Measurements from ENCODE around the gene LSM14A. TPM values are rescaled to one million over a fixed set of nuclear protein-coding genes. Genes with fewer than 3 reads are reported as not detected.

The LSM14A gene
- total and polyA plus RNA-seq, 2 of the 8 experiments (the other 6 are each of a cell fraction or from before 2014, with no cell fraction given): 117 to 195 TPM

GRCh38 chr19:34218818-34219164 lies 46.5 kb downstream of the LSM14A start:
- Histone ChIP-seq H3K79me1 (ENCODE audit: low read depth, low read length) (peaks cover 3% of the 10 kb centered on the region; the same call in 1 of the 2 replicates), H2BK20ac (ENCODE audit: low read length) (no peak overlapping the region), H3K18ac (ENCODE audit: extremely low read depth, low read length) (no peak overlapping the region), H3K56ac (replicated peaks; ENCODE audit: insufficient read length, low read depth, low read length) (no peak overlapping the region), H3K27ac (ENCODE audit: low read depth, low read length) (no peak overlapping the region), H3K14ac (ENCODE audit: insufficient read length) (no peak overlapping the region), H2BK12ac (ENCODE audit: low read depth, low read length) (no peak overlapping the region), H4K8ac (ENCODE audit: extremely low read depth, insufficient read depth, low read length) (no peak overlapping the region), H2BK5ac (ENCODE audit: low read depth, low read length) (no peak overlapping the region), H2AFZ (ENCODE audit: low read length) (no peak overlapping the region), H3K4me3 (ENCODE audit: extremely low read depth in 1 of 4, insufficient read depth in 2 of 4, low read depth in 3 of 4, low read length in 4 of 4) (no peak overlapping the region), H4K91ac (replicated peaks; ENCODE audit: insufficient read length, low read length) (no peak overlapping the region), H3K79me2 (ENCODE audit: control insufficient read depth in 1 of 2, insufficient read depth in 2 of 2, low read length in 2 of 2) (peaks cover 0 to 3% of the 10 kb centered on the region in 2 experiments; a peak in 1 of 4 replicates), H3K9ac (replicated peaks in 1 of 4; ENCODE audit: extremely low read depth in 1 of 4, low read depth in 3 of 4, low read length in 3 of 4) (no peak overlapping the region), H3K4me2 (ENCODE audit: insufficient read depth in 1 of 2, low read depth in 2 of 2, low read length in 2 of 2) (no peak overlapping the region), H3K4me1 (replicated peaks in 1 of 4; ENCODE audit: control insufficient read depth in 3 of 4, insufficient read depth in 4 of 4, low read length in 3 of 4) (peaks cover 0 to 2% (median 0%) of the 10 kb centered on the region in 4 experiments; a peak in 2 of 7 replicates), H4K20me1 (replicated peaks in 1 of 2; ENCODE audit: control insufficient read depth in 1 of 2, insufficient read depth in 2 of 2, low read length in 2 of 2) (peaks cover 0 to 2% of the 10 kb centered on the region in 2 experiments), H2AK5ac (ENCODE audit: low read depth, low read length) (no peak overlapping the region), H3K23ac (ENCODE audit: insufficient read length) (no peak overlapping the region), H3K27me3 (replicated peaks in 1 of 4; ENCODE audit: control insufficient read depth in 3 of 4, extremely low read depth in 1 of 4, insufficient read depth in 3 of 4, low read length in 3 of 4) (no peaks in the 10 kb centered on the region), H2BK120ac (replicated peaks; ENCODE audit: low read depth, low read length) (no peak overlapping the region), H3K4ac (replicated peaks; ENCODE audit: insufficient read length, low read depth, low read length) (no peak overlapping the region), H3K36me3 (ENCODE audit: control insufficient read depth in 2 of 4, insufficient read depth in 4 of 4, low read length in 3 of 4) (peaks cover 20 to 59% (median 47%) of the 10 kb centered on the region in 4 experiments), H4K5ac (ENCODE audit: insufficient read length, low read depth, low read length) (no peak overlapping the region), H3K23me2 (ENCODE audit: low read depth, low read length) (no peaks in the 10 kb centered on the region), H2BK15ac (ENCODE audit: low read length) (no peak overlapping the region), H3K9me3 (ENCODE audit: insufficient read depth in 2 of 2, low read depth in 1 of 2, low read length in 1 of 2) (no peaks in the 10 kb centered on the region)
- CTCF ChIA-PET (ENCODE audit: partially characterized antibody): interaction anchor here (1.0 to 2.8 kb wide), 6 partner anchors 10 to 45 kb away, joined by 3 to 14 read pairs (median 4); no protein-coding TSS in a partner anchor
- POLR2A ChIA-PET (ENCODE audit: partially characterized antibody): interaction anchor here (0.6 to 1.2 kb wide), 4 partner anchors 9 to 1545 kb away, joined by 3 to 6 read pairs (median 3); no protein-coding TSS in a partner anchor
- no peak for TF ChIP-seq ZNF274 (IDR thresholded peaks at IDR 0.05; ENCODE audit: borderline replicate concordance, extremely low read depth, low read length)
- no peak for TF ChIP-seq JUND (IDR thresholded peaks at IDR 0.05; ENCODE audit: low read length)
- TF ChIP-seq RXRA (IDR thresholded peaks at IDR 0.05; ENCODE audit: insufficient read depth, low read depth, low read length): no peak
- no peak for TF ChIP-seq GTF2F1 (IDR thresholded peaks at IDR 0.05; ENCODE audit: borderline replicate concordance, low read depth, low read length)
- TF ChIP-seq USF2 (IDR thresholded peaks at IDR 0.05; ENCODE audit: low read length): no peak
- no peak for TF ChIP-seq YY1 (IDR thresholded peaks at IDR 0.05; ENCODE audit: low read depth, low read length)
- TF ChIP-seq CHD1 (IDR thresholded peaks at IDR 0.05; ENCODE audit: low read depth, low read length): no peak
- TF ChIP-seq CBX8 (IDR thresholded peaks at IDR 0.05; ENCODE audit: borderline replicate concordance, low read depth, low read length): no peak
- TF ChIP-seq HDAC6 (IDR thresholded peaks at IDR 0.05; ENCODE audit: low read depth, low read length): no peak
- TF ChIP-seq RAD21 (IDR thresholded peaks at IDR 0.05 in 1 of 2, conservative IDR thresholded peaks at IDR 0.05 in 1 of 2; ENCODE audit: low read depth in 2 of 2, low read length in 2 of 2): no peak
- no peak for TF ChIP-seq MAFK (IDR thresholded peaks at IDR 0.05; ENCODE audit: low read depth, low read length)
- no peak for TF ChIP-seq KDM1A (IDR thresholded peaks at IDR 0.05; ENCODE audit: borderline replicate concordance, low read length)
- no peak for TF ChIP-seq JUN (IDR thresholded peaks at IDR 0.05; ENCODE audit: low read depth, low read length)
- FAIRE-seq (no peak), DNase-seq (ENCODE audit: low read depth in 1 of 2, low spot score in 2 of 2) (no peak)
- WGBS, 2 experiments (ENCODE audit: extremely low coverage in 1 of 2, insufficient coverage in 1 of 2, insufficient read length in 1 of 2, insufficient replicate concordance in 2 of 2, low coverage in 1 of 2, low lambda C conversion rate in 2 of 2, missing lambda C conversion rate in 1 of 2): 93% methylated on average over 2 of the region's 2 CpGs; no CpG with 5 or more reads in 1 of the 2 experiments
